Measurements from ENCODE around the gene CEACAM3.

DNA sequence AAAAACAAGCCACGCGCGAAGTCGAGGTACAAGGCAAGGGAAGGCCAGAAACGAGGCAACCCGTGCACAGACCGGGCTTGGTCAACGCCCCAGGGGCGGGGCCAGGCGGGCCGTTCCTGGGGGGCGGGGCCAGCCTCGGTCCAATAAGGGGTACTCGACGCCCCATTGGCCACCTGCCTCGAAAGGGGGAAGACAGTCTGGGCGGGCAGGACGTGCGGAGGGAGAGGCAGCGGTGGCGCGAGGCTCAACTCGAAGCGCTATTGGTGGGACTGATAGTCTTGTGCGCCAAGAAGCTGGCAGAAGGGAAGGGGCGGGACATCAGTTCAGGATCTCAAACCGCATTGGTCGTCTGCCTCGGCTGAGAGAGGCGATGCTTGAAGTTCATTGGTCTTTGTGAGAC lies 48.2 kb downstream of the CEACAM3 start, which contains the start of gene LYPD4:
- TF ChIP-seq, protein P1, sequence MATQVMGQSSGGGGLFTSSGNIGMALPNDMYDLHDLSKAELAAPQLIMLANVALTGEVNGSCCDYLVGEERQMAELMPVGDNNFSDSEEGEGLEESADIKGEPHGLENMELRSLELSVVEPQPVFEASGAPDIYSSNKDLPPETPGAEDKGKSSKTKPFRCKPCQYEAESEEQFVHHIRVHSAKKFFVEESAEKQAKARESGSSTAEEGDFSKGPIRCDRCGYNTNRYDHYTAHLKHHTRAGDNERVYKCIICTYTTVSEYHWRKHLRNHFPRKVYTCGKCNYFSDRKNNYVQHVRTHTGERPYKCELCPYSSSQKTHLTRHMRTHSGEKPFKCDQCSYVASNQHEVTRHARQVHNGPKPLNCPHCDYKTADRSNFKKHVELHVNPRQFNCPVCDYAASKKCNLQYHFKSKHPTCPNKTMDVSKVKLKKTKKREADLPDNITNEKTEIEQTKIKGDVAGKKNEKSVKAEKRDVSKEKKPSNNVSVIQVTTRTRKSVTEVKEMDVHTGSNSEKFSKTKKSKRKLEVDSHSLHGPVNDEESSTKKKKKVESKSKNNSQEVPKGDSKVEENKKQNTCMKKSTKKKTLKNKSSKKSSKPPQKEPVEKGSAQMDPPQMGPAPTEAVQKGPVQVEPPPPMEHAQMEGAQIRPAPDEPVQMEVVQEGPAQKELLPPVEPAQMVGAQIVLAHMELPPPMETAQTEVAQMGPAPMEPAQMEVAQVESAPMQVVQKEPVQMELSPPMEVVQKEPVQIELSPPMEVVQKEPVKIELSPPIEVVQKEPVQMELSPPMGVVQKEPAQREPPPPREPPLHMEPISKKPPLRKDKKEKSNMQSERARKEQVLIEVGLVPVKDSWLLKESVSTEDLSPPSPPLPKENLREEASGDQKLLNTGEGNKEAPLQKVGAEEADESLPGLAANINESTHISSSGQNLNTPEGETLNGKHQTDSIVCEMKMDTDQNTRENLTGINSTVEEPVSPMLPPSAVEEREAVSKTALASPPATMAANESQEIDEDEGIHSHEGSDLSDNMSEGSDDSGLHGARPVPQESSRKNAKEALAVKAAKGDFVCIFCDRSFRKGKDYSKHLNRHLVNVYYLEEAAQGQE (IDR thresholded peaks at IDR 0.05), result no peak
- TF ChIP-seq, protein P2, sequence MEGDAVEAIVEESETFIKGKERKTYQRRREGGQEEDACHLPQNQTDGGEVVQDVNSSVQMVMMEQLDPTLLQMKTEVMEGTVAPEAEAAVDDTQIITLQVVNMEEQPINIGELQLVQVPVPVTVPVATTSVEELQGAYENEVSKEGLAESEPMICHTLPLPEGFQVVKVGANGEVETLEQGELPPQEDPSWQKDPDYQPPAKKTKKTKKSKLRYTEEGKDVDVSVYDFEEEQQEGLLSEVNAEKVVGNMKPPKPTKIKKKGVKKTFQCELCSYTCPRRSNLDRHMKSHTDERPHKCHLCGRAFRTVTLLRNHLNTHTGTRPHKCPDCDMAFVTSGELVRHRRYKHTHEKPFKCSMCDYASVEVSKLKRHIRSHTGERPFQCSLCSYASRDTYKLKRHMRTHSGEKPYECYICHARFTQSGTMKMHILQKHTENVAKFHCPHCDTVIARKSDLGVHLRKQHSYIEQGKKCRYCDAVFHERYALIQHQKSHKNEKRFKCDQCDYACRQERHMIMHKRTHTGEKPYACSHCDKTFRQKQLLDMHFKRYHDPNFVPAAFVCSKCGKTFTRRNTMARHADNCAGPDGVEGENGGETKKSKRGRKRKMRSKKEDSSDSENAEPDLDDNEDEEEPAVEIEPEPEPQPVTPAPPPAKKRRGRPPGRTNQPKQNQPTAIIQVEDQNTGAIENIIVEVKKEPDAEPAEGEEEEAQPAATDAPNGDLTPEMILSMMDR (IDR thresholded peaks at IDR 0.05; ENCODE audit: low read depth, low read length, missing input control), result no peak
- no peak for TF ChIP-seq GABPA (IDR thresholded peaks at IDR 0.05 in 1 of 2, conservative IDR thresholded peaks at IDR 0.05 in 1 of 2)
- TF ChIP-seq RAD21 (IDR thresholded peaks at IDR 0.05), result no peak
- TF ChIP-seq YY1 (IDR thresholded peaks at IDR 0.05), result no peak
- no peak for TF ChIP-seq JUND (IDR thresholded peaks at IDR 0.05)
- TF ChIP-seq TAF1 (conservative IDR thresholded peaks at IDR 0.05), result no peak
- TF ChIP-seq, protein P3, sequence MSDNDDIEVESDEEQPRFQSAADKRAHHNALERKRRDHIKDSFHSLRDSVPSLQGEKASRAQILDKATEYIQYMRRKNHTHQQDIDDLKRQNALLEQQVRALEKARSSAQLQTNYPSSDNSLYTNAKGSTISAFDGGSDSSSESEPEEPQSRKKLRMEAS (IDR thresholded peaks at IDR 0.05), result no peak
- TF ChIP-seq SP1 (IDR thresholded peaks at IDR 0.05), result no peak

Data from liver (tissue), 3 donors.